HG02938 (cell line): ENCODE results near the gene RAMAC.
"Not testable (repeated sequence)": the region's sequence is repeated elsewhere in the genome, so short reads cannot be mapped to it uniquely, and the experiment has no call there.

ENCODE experiments used
- ATAC-seq: cut with Tn5 transposase; IDR thresholded peaks from one replicate; pipeline ENCODE4 v1.9.1; 2021; ENCODE audit warnings: mild to moderate bottlenecking, moderate library complexity; ENCODE audit not compliant: unreplicated experiment

Gene RAMAC

GRCh38 chr15:82985688-82986441 lies at the start of gene RAMAC:
Gene RAMAC, plus strand, starts transcription at chr15:82986210. Its CDS starts 2,809 bp downstream, at chr15:82989019.
- peak; percentile 95 for ATAC-seq

- ATAC-seq: no peak
These were observed 48.9 kb upstream of the RAMAC start for GRCh38 chr15:82936966-82937711.

- no peak for ATAC-seq
These were observed 48.3 kb upstream of the RAMAC start for GRCh38 chr15:82937712-82938058.

- ATAC-seq: not testable (repeated sequence)
These were observed 46.3 kb upstream of the RAMAC start for GRCh38 chr15:82939678-82940077.

GRCh38 chr15:82942691-82943090 lies 43.3 kb upstream of the RAMAC start:
- no peak for ATAC-seq

- no peak for ATAC-seq
These were observed 42.8 kb upstream of the RAMAC start for GRCh38 chr15:82943176-82943575.

GRCh38 chr15:82944056-82944455 lies 42.0 kb upstream of the RAMAC start:
- no peak for ATAC-seq

- ATAC-seq: no peak
These were observed 41.2 kb upstream of the RAMAC start for GRCh38 chr15:82944821-82945220.

GRCh38 chr15:82945326-82945725 lies 40.7 kb upstream of the RAMAC start:
- no peak for ATAC-seq

- no peak for ATAC-seq
These were observed 39.8 kb upstream of the RAMAC start for GRCh38 chr15:82946155-82946701.

GRCh38 chr15:82950295-82950694 lies 35.7 kb upstream of the RAMAC start:
- peak; percentile 33 for ATAC-seq

GRCh38 chr15:82950746-82951370 lies 35.2 kb upstream of the RAMAC start:
- ATAC-seq: peak; percentile 54

- no peak for ATAC-seq
These were observed 34.4 kb upstream of the RAMAC start for GRCh38 chr15:82951472-82952157.

GRCh38 chr15:82952158-82953081 lies 33.6 kb upstream of the RAMAC start, which contains the start of gene HOMER2:
Gene HOMER2, minus strand, starts transcription at chr15:82952720. Its CDS starts 185 bp downstream, at chr15:82952535.
- no peak for ATAC-seq

- no peak for ATAC-seq
These were observed 27.4 kb upstream of the RAMAC start for GRCh38 chr15:82958638-82959037.

- no peak for ATAC-seq
These were observed 26.6 kb upstream of the RAMAC start for GRCh38 chr15:82959423-82959822.

GRCh38 chr15:82960766-82961165 lies 25.2 kb upstream of the RAMAC start:
- no peak for ATAC-seq

GRCh38 chr15:82963471-82964341 lies 22.3 kb upstream of the RAMAC start:
- no peak for ATAC-seq

GRCh38 chr15:82964890-82965289 lies 21.1 kb upstream of the RAMAC start:
- ATAC-seq: no peak
